Breast epithelium (tissue), 4 donors: ENCODE data around the gene PRPF6. TPM values are rescaled to one million over a fixed set of nuclear protein-coding genes. Genes with fewer than 3 reads are reported as not detected.

Experiments used
- DNase-seq, 2 donors: peaks; one replicate each; pipeline ENCODE4 v3.0.0-alpha.2; 2019; ENCODE audit warnings: low spot score in 2 of 2
- H3K27ac ChIP-seq, 2 donors: fragments of 200-600 bp; sonication (generic) in 1 of 2; one replicate each; pipeline ENCODE4 v1.5.1; 2016 to 2019; ENCODE audit warnings: mild to moderate bottlenecking in 1 of 2
- H3K27me3 ChIP-seq, 2 donors: fragments of 200-600 bp; sonication (generic) in 1 of 2; one replicate each; pipeline versions ENCODE4 v1.5.1 to v1.6.0; 2017 to 2019; ENCODE audit warnings: control low read depth in 1 of 2, mild to moderate bottlenecking in 1 of 2
- H3K36me3 ChIP-seq: fragments of 200-600 bp; one replicate; pipeline ENCODE4 v1.5.1; 2019
- H3K4me1 ChIP-seq, 2 donors: fragments of 200-600 bp; sonication (generic); one replicate each; pipeline ENCODE4 v1.5.1; 2016 to 2019; ENCODE audit warnings: control low read depth in 1 of 2
- H3K4me3 ChIP-seq, 3 donors: fragments of 200-600 bp; sonication (generic); 1 replicate in 2 of 3; 2 replicates in 1 of 3; pipeline ENCODE4 v1.5.1; 2016 to 2019; ENCODE audit warnings: mild to moderate bottlenecking in 3 of 3, moderate library complexity in 2 of 3
- H3K9me3 ChIP-seq, 2 donors: fragments of 200-600 bp; sonication (generic) in 1 of 2; one replicate each; pipeline ENCODE4 v1.5.1; 2016 to 2019; ENCODE audit warnings: control low read depth in 1 of 2
- POLR2A ChIP-seq: fragments of 450-650 bp; IDR thresholded peaks from one replicate; pipeline ENCODE4 v1.6.1; 2016; ENCODE audit warnings: antibody characterized with exemption, mild to moderate bottlenecking, moderate library complexity
- POLR2AphosphoS5 ChIP-seq, 3 donors: sonication (generic); formaldehyde crosslinking; IDR thresholded peaks; one replicate each; pipeline ENCODE4 v1.6.1; 2017; ENCODE audit warnings: antibody characterized with exemption in 3 of 3
- intact Hi-C: fragments of 100-400 bp; cut with DNase I; formaldehyde crosslinking; loops from one replicate; pipeline ENCODE4 v1.15.1; 2023; ENCODE audit warnings: low total_unique reads
- total RNA-seq, 3 donors: library from RNA; depleted of rRNA; stranded (reverse); fragments of >200 nt; gene quantifications; one replicate each; pipeline ENCODE4 v1.1.0, GENCODE V29; 2016
- TF ChIP-seq, protein P1 (sequence below), 3 donors: fragments of 450-650 bp; IDR thresholded peaks; one replicate each; pipeline ENCODE4 v1.5.1; 2016 to 2017; ENCODE audit warnings: antibody characterized with exemption in 3 of 3, mild to moderate bottlenecking in 3 of 3, moderate library complexity in 3 of 3

PRPF6 gene
- total RNA-seq, 3 donors from 2014 or later, result 53.9 to 67.5 (median 59.6) TPM

DNA sequence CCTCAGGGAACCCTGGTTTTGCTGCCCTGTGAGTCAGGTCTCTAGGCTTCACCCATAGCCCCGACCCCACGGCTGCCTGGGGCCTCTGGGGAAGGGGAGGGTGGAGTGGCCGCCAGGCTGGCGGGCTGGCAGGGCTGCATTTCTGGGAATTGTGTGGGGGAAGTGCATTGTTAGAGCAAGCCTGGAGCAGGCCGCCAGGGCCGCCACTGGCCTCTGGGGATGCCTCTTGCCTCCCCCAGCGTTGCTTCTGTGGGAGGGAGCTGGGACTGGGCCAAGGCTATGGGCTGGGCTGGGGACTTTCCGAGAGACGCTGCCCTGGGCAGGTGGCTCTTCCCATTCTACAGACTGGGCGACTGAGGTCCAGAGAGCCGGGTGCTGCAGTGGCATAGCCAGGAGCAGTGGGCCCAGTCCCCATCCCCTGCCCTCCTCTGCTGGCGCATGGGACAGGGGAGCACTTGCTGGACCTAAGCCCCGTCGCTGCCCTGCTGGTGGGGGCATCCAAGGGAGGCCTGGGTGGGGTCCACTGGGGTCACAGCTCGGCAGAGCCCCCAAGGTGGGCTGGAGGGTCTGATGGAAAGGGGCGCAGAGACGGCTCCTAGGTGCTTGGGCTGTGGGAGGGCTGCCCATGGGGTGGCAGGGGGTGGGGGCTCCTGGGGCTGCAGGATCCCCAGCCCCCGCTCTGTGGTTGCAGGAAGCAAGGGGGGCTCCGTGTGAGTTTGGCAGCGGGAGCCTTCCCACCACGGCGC lies 75.1 kb downstream of the PRPF6 start:
- intact Hi-C loops, result no loop called here
- H3K9me3 ChIP-seq, result no peaks in the 10 kb centered on the region
- no peaks in the 10 kb centered on the region for H3K4me1 ChIP-seq
- H3K27me3 ChIP-seq, result peaks cover 5 to 42% of the 10 kb centered on the region in 2 donors
- DNase-seq, result no peak
- no peak overlapping the region for H3K4me3 ChIP-seq
- TF ChIP-seq, protein P1, sequence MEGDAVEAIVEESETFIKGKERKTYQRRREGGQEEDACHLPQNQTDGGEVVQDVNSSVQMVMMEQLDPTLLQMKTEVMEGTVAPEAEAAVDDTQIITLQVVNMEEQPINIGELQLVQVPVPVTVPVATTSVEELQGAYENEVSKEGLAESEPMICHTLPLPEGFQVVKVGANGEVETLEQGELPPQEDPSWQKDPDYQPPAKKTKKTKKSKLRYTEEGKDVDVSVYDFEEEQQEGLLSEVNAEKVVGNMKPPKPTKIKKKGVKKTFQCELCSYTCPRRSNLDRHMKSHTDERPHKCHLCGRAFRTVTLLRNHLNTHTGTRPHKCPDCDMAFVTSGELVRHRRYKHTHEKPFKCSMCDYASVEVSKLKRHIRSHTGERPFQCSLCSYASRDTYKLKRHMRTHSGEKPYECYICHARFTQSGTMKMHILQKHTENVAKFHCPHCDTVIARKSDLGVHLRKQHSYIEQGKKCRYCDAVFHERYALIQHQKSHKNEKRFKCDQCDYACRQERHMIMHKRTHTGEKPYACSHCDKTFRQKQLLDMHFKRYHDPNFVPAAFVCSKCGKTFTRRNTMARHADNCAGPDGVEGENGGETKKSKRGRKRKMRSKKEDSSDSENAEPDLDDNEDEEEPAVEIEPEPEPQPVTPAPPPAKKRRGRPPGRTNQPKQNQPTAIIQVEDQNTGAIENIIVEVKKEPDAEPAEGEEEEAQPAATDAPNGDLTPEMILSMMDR (IDR thresholded peaks at IDR 0.05), result no peak
- TF ChIP-seq POLR2AphosphoS5 (IDR thresholded peaks at IDR 0.05), result peak in 1 of 3 donors; percentile 24
- no peaks in the 10 kb centered on the region for H3K36me3 ChIP-seq
- H3K27ac ChIP-seq, result peak overlapping the region in 1 of 2 donors; percentile 70

DNA sequence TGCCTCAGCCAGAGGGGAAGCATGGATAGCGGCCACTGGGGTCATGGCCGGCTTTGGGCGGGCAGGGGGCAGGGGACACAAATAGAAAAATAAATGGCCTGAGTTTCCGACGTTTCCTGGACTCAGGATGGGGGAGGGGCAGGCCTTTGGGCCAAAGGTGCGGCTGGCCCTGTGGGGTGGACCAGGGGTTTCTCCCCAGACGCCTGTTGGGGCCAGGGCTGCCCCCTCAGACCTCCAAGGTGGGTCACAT lies 75.6 kb downstream of the PRPF6 start:
- peak overlapping the region in 1 of 2 donors; percentile 70 for H3K27ac ChIP-seq
- peaks cover 5 to 37% of the 10 kb centered on the region in 2 donors for H3K27me3 ChIP-seq
- H3K36me3 ChIP-seq, result no peaks in the 10 kb centered on the region
- H3K9me3 ChIP-seq, result no peaks in the 10 kb centered on the region
- no peak overlapping the region for H3K4me3 ChIP-seq
- H3K4me1 ChIP-seq, result no peaks in the 10 kb centered on the region
- DNase-seq, result no peak
- intact Hi-C loops, result no loop called here
- TF ChIP-seq, protein P1 (IDR thresholded peaks at IDR 0.05), result no peak

DNA sequence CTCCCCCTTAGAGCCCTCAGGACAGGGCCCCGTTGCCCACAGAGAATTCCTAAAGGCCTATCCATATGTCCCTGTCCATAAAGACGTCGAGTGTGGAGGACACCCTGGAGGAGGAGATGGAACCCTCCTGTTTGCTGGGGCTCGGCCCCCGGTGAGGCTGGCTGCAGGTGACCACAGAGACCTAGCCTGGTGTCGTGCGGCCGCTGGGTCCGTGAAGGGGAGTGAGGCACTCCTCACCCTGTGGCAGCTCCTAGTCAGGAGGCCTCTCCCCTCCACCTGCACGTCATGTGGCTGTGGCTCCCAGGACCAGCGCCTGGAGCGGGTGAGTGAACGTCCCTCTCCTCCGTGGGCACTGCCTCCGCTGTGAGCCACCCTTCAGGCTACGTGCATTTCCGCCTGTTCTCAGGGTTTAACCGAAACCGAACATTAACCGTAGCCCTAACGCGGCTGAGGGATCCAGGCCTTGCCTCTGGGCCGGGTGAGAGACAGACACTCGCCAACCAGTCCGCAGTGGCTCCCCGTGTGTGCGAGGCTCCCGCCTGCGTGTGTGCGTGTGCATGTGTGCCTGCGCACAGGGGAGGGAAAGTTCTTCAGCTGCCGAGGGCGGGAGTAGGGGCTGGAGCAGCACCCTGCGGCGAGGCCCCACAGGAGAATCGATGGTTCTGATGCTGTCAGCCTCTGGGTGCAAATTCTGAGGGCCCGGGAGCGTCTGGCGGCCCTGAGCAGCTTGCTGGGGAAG lies 76.1 kb downstream of the PRPF6 start:
- Histone ChIP-seq H3K4me3 (peak overlapping the region; percentile 4 to 42 (median 16)), H3K9me3 (no peaks in the 10 kb centered on the region), H3K27ac (peak overlapping the region; percentile 13 to 70), H3K36me3 (no peaks in the 10 kb centered on the region), H3K4me1 (peaks cover 0 to under 1% of the 10 kb centered on the region in 2 donors), H3K27me3 (peaks cover 5 to 33% of the 10 kb centered on the region in 2 donors)
- DNase-seq, result no peak
- TF ChIP-seq, protein P1 (IDR thresholded peaks at IDR 0.05), result no peak
- TF ChIP-seq POLR2AphosphoS5 (IDR thresholded peaks at IDR 0.05), result no peak
- no peak for TF ChIP-seq POLR2A
- intact Hi-C loops, result no loop called here

DNA sequence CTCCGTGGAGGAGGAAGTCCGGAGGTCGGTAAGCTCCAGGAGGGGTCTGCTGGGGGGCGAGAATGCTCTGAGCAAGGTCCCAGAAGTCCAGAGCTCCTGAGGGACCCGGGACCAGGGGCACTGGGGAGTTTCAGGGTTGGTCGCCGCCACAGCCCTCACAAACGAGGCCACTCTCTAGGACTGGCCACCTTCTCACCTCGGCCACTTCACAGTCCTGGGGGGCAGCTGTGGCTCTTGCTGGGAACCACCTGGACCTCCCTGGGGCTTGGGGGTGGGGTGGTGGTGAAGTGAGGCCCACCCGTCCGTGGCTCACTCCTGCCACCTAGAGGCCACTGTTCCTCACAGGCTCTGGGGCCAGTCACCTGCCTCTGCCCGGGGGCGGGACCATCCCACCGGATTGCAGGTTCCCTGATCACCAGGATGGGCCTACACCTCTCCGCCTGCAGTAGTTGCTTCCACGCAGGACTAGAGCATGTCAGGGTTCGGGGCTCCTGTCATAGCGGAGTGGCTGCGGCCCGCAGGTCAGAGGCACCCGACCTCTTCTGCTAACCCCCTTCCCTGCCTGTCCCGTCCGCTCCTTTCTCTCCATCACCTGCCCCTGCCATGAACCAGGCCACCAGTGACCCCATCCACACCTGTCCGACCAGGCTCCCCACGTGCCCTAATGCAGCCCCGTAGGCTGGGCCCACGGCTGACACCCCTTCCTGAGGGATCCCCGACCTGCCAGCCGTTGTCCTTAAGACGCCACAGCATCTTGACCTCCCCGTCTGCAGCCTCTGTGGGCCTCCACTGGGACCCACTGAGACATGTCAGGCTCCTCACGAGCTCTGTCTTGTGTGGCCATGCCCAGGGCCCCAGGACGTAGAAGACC lies 76.9 kb downstream of the PRPF6 start:
- H3K36me3 ChIP-seq, result no peaks in the 10 kb centered on the region
- H3K4me1 ChIP-seq, result peaks cover 4 to 6% of the 10 kb centered on the region in 2 donors
- TF ChIP-seq POLR2AphosphoS5 (IDR thresholded peaks at IDR 0.05) (no peak), POLR2A (no peak)
- TF ChIP-seq, protein P1 (IDR thresholded peaks at IDR 0.05), result peak; percentile 19 to 72 (median 66)
- peak overlapping the region; percentile 4 to 42 (median 16) for H3K4me3 ChIP-seq
- peak; percentile 43 to 80 for DNase-seq
- intact Hi-C loops, result no loop called here
- H3K27ac ChIP-seq, result peak overlapping the region; percentile 13 to 70
- H3K27me3 ChIP-seq, result peaks cover 5 to 25% of the 10 kb centered on the region in 2 donors
- no peaks in the 10 kb centered on the region for H3K9me3 ChIP-seq
